ENCODE measurements around the gene PLXNC1.
"Not testable (repeated sequence)": the region's sequence is repeated elsewhere in the genome, so short reads cannot be mapped to it uniquely, and the experiment has no call there.

PLXNC1 gene

GRCh38 chr12:94305130-94305957 lies 157.0 kb downstream of the PLXNC1 start:
- no peak for DNase-seq

GRCh38 chr12:94308612-94309011 lies 160.2 kb downstream of the PLXNC1 start:
- DNase-seq, result no peak

- DNase-seq, result peak in 2 of 3 donors; percentile 45 to 51
Observed at GRCh38 chr12:94309373-94309772, 161.0 kb downstream of the PLXNC1 start.

- DNase-seq, result no peak
Observed at GRCh38 chr12:94312378-94312777, 164.0 kb downstream of the PLXNC1 start.

- not testable (repeated sequence) for DNase-seq
Observed at GRCh38 chr12:94316600-94316999, 168.2 kb downstream of the PLXNC1 start.

- DNase-seq, result peak; percentile 25 to 75 (median 70)
Observed at GRCh38 chr12:94318181-94318580, 169.8 kb downstream of the PLXNC1 start.

- DNase-seq, result no peak
Observed at GRCh38 chr12:94320109-94320508, 171.7 kb downstream of the PLXNC1 start.

- DNase-seq, result no peak
Observed at GRCh38 chr12:94322346-94322745, 174.0 kb downstream of the PLXNC1 start.

GRCh38 chr12:94326234-94326633 lies 177.9 kb downstream of the PLXNC1 start:
- no peak for DNase-seq

- DNase-seq, result no peak
Observed at GRCh38 chr12:94326727-94327126, 178.3 kb downstream of the PLXNC1 start.

GRCh38 chr12:94327809-94328208 lies 179.4 kb downstream of the PLXNC1 start:
- no peak for DNase-seq

- DNase-seq, result no peak
Observed at GRCh38 chr12:94329366-94329765, 181.0 kb downstream of the PLXNC1 start.

- DNase-seq, result no peak
Observed at GRCh38 chr12:94333396-94333795, 185.0 kb downstream of the PLXNC1 start.

GRCh38 chr12:94336211-94336925 lies 188.0 kb downstream of the PLXNC1 start:
- DNase-seq, result peak; percentile 35 to 71 (median 64)

GRCh38 chr12:94338006-94338794 lies 189.8 kb downstream of the PLXNC1 start:
- DNase-seq, result no peak

- DNase-seq, result no peak
Observed at GRCh38 chr12:94340573-94340972, 192.2 kb downstream of the PLXNC1 start.

- no peak for DNase-seq
Observed at GRCh38 chr12:94353130-94353529, 204.8 kb downstream of the PLXNC1 start.

All from suppressor macrophage treated with lipopolysaccharide for 1 hour (primary cell).